Measurements from ENCODE around the gene CAMKK2.
A peak's percentile ranks its signal among the peaks of the same experiment; 100 is the strongest.
"Not testable (repeated sequence)": the region's sequence is repeated elsewhere in the genome, so short reads cannot be mapped to it uniquely, and the experiment has no call there.

Gene CAMKK2

DNA sequence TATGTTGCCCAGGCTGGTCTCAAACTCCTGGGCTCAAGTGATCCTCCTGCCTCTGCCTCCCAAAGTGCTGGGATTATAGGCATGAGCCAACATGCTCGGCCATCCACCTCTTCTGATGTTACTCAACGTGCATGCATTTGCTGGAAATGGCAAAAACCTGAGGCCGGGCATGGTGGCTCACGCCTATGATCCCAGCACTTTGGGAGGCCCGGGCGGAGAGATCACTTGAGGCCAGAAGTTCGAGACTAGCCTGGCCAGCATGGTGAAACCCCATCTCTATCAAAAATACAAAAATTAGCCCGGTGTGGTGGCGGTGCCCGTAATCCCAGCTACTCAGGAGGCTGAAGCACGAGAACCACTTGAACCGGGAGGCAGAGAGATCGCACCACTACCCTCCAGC, 1.9 kb upstream of the CAMKK2 start:
- H3K36me3 ChIP-seq (ENCODE audit: control insufficient read depth, insufficient read depth, low read length); H3K4me1 ChIP-seq (ENCODE audit: control insufficient read depth, insufficient read depth, low read length); H3K27ac ChIP-seq (ENCODE audit: low read depth, low read length); H3K9ac ChIP-seq (ENCODE audit: low read depth, low read length); H3K9me3 ChIP-seq (ENCODE audit: control insufficient read depth, insufficient read depth, low read length); H3K4me3 ChIP-seq (ENCODE audit: low read depth, low read length); H3K27me3 ChIP-seq (ENCODE audit: control insufficient read depth, insufficient read depth, low read length): not testable (repeated sequence)

DNA sequence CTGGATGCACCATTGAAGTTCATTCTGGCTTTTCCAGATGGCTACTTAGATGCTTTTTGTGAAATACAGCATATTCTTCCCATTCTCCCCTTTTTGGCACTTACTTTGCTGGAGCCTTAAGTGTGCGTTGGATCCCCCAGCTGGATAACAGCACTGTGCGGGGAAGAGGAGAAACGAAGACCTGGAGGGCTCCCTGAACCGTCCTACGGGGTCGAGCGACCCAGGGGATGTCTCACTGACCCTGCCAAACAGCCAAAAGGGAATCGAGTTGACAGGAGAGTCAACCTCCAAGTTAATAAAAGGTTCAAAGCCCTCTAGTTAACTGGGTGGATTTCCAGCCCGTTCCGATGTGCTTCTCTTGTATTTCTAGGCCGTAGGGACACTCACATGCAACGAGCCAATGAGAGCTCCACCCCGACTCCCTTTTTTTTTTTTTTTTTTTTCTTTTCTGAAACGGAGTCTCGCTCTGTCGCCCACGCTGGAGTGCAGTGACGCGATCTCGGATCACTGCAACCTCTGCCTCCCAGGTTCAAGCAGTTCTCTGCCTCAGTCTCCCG, 1.0 kb upstream of the CAMKK2 start:
- peak overlapping the region; percentile 81 for H3K4me3 ChIP-seq (ENCODE audit: low read depth, low read length)
- peak overlapping the region; percentile 83 for H3K27ac ChIP-seq (ENCODE audit: low read depth, low read length)
- peak overlapping the region; percentile 85 for H3K9ac ChIP-seq (ENCODE audit: low read depth, low read length)
- H3K27me3 ChIP-seq (ENCODE audit: control insufficient read depth, insufficient read depth, low read length): no peaks in the 10 kb centered on the region
- peaks cover 3% of the 10 kb centered on the region; the same call in 1 of the 2 replicates for H3K4me1 ChIP-seq (ENCODE audit: control insufficient read depth, insufficient read depth, low read length)
- no peaks in the 10 kb centered on the region for H3K9me3 ChIP-seq (ENCODE audit: control insufficient read depth, insufficient read depth, low read length)
- no peaks in the 10 kb centered on the region for H3K36me3 ChIP-seq (ENCODE audit: control insufficient read depth, insufficient read depth, low read length)

DNA sequence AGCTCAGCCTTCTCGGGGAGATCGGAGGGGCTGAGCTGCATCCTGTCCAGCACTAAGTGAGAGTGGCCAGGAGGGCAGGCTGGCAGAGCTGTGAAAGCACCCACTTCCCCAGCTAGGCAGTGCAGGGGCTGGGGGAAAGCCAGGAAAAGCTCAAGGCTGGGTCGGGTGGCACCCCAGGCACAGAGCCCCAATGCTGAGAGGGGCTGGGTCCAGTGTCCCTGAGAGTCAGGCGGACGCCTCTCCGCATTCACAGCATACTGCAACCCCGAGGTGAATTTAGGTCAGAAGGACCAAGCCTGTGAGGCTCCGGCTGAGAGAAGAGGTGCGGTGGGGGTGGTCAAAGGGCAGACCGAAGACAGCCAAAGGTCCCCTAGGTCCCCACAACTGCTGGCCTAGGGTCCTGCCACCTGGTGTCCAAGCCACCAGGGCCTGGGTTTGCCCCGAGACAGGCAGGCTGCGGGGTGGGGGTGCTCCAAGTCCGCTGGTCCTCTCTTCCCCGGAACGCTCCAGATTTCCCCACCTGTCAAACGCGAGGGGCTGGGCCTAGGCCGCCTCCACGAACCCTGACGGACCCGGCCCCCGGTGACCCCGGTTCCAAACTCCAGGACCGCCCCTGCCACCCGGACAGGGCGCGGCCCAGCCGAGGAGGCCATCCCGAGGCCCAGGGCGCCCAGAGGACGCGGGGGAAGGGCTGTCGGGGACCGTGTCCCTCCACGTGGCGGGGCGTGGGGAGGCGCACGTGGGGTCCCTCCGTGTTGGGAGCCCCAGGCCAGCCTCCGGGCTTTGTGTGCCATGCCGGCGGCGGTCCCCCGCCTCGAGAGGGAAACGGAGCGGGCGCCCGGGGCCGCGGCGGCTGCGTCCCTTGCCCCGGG, 527 bp downstream of the CAMKK2 start:
- Histone ChIP-seq H3K27ac (ENCODE audit: low read depth, low read length) (peak overlapping the region; percentile 72), H3K4me3 (ENCODE audit: low read depth, low read length) (peak overlapping the region; percentile 81), H3K9ac (ENCODE audit: low read depth, low read length) (peak overlapping the region; percentile 68), H3K4me1 (ENCODE audit: control insufficient read depth, insufficient read depth, low read length) (peaks cover 3% of the 10 kb centered on the region; the same call in 1 of the 2 replicates), H3K9me3 (ENCODE audit: control insufficient read depth, insufficient read depth, low read length) (no peaks in the 10 kb centered on the region), H3K27me3 (ENCODE audit: control insufficient read depth, insufficient read depth, low read length) (no peaks in the 10 kb centered on the region), H3K36me3 (ENCODE audit: control insufficient read depth, insufficient read depth, low read length) (0 out of 2 replicates have a peak, but pooled peaks cover 5% of the 10 kb centered on the region)

DNA sequence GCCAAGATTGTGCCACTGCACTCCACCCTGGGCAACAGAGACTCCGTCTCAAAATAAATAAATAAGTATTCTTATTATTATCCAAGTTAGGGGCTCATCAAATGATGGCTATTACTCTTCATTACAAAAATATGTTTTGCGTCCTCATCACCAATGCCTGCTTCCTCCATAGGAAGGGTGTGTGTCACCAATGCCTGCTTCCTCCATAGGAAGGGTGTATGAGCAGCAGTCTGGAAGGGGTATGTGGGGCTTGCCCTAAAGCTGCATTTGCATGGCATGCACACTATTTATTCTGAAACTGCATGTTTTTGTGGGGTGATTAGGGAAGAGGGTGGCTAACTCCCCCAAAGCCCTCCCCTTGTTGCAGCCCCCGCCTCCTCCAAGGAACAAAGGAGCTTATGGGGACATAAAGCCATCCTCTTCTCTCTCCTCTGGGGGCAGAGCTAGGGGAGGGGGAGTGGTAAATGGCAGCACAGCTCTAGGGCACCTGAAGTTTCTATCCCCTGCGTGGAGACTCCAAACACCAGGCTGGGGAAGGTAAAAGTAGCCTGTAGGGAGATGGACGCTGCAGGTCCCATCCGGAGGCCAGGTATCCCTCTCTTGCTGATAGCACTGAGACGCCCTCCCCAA, 1.3 kb downstream of the CAMKK2 start:
- Histone ChIP-seq H3K27me3 (ENCODE audit: control insufficient read depth, insufficient read depth, low read length) (no peaks in the 10 kb centered on the region), H3K9me3 (ENCODE audit: control insufficient read depth, insufficient read depth, low read length) (no peaks in the 10 kb centered on the region), H3K4me3 (ENCODE audit: low read depth, low read length) (peak overlapping the region; percentile 81), H3K27ac (ENCODE audit: low read depth, low read length) (no peak overlapping the region), H3K9ac (ENCODE audit: low read depth, low read length) (peak overlapping the region; percentile 68), H3K4me1 (ENCODE audit: control insufficient read depth, insufficient read depth, low read length) (peaks cover 3% of the 10 kb centered on the region; the same call in 1 of the 2 replicates), H3K36me3 (ENCODE audit: control insufficient read depth, insufficient read depth, low read length) (0 out of 2 replicates have a peak, but pooled peaks cover 5% of the 10 kb centered on the region)

DNA sequence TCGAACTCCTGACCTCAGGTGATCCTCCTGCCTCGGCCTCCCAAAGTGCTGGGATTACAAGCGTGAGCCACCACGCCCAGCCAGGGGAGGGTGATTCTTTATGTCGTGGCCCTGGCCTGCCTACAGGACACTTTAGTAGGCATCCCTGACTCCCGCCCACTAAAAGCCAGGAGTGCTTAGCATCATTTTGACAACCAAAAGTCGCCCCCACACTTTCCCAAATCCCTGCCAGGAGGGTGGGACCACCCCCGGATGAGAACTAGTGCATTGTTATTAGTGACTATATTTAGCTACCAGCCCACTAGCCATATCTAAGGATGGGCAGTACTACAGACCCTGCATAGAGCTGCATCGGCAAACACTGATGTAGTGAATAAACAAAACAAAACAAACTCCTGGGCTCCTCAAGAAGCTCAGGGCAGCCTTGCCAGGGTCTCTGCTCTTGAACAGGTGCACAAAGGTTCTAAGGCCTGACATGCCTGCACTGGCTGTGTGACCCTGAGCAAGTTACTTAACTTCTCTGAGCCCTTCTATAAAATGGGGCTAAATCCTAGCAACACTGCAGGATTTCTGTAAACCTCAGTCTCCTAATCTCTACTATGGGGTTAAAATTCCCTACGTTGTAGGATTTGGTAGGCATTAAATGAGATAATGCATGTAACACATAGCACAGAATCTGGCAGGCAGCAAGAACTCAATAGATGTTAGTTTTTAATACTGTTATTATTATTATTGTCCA, 2.2 kb downstream of the CAMKK2 start:
- Histone ChIP-seq H3K27me3 (ENCODE audit: control insufficient read depth, insufficient read depth, low read length) (no peaks in the 10 kb centered on the region), H3K4me1 (ENCODE audit: control insufficient read depth, insufficient read depth, low read length) (peaks cover 4% of the 10 kb centered on the region; the same call in 1 of the 2 replicates), H3K27ac (ENCODE audit: low read depth, low read length) (no peak overlapping the region), H3K9me3 (ENCODE audit: control insufficient read depth, insufficient read depth, low read length) (no peaks in the 10 kb centered on the region), H3K9ac (ENCODE audit: low read depth, low read length) (no peak overlapping the region), H3K36me3 (ENCODE audit: control insufficient read depth, insufficient read depth, low read length) (peaks cover 5% of the 10 kb centered on the region; the same call in 1 of the 2 replicates), H3K4me3 (ENCODE audit: low read depth, low read length) (no peak overlapping the region)

DNA sequence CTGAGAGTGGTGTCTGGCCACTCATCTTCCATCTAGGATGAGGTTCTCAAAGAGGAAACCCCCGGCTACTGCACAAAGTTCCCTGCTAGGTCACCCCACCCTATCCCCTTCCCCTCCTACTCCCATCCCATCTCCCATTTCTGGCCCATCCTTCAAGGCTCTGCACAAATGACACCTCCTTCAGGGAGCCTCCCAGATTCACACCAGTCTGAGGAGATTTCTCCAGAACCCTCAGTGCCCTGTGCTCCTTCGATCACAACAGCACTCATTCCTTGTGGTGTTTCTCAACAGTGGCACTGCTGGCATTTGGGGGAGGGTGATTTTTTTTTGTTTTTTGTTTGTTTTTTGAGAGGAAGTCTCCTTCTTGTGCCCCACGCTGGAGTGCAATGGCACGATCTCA, 2.9 kb downstream of the CAMKK2 start:
- no peak overlapping the region for H3K27ac ChIP-seq (ENCODE audit: low read depth, low read length)
- peaks cover 9% of the 10 kb centered on the region; the same call in 1 of the 2 replicates for H3K4me1 ChIP-seq (ENCODE audit: control insufficient read depth, insufficient read depth, low read length)
- H3K36me3 ChIP-seq (ENCODE audit: control insufficient read depth, insufficient read depth, low read length): peaks cover 5% of the 10 kb centered on the region; the same call in 1 of the 2 replicates
- no peaks in the 10 kb centered on the region for H3K27me3 ChIP-seq (ENCODE audit: control insufficient read depth, insufficient read depth, low read length)
- no peak overlapping the region for H3K9ac ChIP-seq (ENCODE audit: low read depth, low read length)
- H3K9me3 ChIP-seq (ENCODE audit: control insufficient read depth, insufficient read depth, low read length): no peaks in the 10 kb centered on the region
- no peak overlapping the region for H3K4me3 ChIP-seq (ENCODE audit: low read depth, low read length)

DNA sequence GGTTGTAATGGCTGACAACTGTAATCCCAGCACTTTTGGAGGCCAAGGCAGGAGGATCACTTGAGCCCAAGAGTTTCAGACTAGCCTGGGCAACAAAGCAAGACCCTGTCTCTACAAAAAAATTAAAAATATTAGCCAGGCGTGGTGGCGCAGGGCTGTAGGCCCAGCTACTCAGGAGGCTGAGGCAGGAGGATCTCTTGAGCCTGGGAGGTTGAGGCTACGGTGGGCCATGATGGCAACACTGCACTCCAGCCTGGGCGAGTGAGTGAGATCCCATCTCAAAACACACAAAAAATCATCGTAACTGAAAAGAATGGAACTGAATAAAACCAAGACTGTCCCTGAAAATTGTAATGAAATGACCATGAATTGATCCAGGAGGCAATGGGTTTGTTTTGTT, 6.1 kb downstream of the CAMKK2 start:
- Histone ChIP-seq H3K4me3 (ENCODE audit: low read depth, low read length) (no peak overlapping the region), H3K27me3 (ENCODE audit: control insufficient read depth, insufficient read depth, low read length) (no peaks in the 10 kb centered on the region), H3K4me1 (ENCODE audit: control insufficient read depth, insufficient read depth, low read length) (peaks cover 17% of the 10 kb centered on the region; the same call in 1 of the 2 replicates), H3K9me3 (ENCODE audit: control insufficient read depth, insufficient read depth, low read length) (no peaks in the 10 kb centered on the region), H3K9ac (ENCODE audit: low read depth, low read length) (no peak overlapping the region), H3K36me3 (ENCODE audit: control insufficient read depth, insufficient read depth, low read length) (peaks cover 5% of the 10 kb centered on the region; the same call in 1 of the 2 replicates), H3K27ac (ENCODE audit: low read depth, low read length) (no peak overlapping the region)

DNA sequence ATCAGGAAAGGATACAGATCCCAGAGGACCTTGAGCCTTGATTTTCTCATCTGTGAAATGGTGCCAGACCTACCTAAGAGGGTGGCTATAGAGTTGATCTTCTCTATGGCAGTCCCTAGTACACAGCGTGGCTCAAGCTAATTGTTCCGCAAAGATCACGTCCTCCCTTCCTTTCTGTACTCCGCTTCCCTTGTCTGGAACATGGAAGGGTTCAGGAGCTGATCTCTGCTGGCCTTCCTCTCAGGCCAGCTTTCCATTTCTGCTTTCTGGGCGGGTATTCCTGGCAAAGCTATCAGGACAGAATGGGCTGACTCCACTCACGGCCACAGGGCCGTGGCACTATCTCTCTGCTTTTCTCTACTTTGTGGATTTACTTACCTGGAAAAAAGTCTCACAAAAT, 6.5 kb downstream of the CAMKK2 start:
- Histone ChIP-seq H3K27me3 (ENCODE audit: control insufficient read depth, insufficient read depth, low read length) (no peaks in the 10 kb centered on the region), H3K4me3 (ENCODE audit: low read depth, low read length) (no peak overlapping the region), H3K9ac (ENCODE audit: low read depth, low read length) (no peak overlapping the region), H3K36me3 (ENCODE audit: control insufficient read depth, insufficient read depth, low read length) (peaks cover 5% of the 10 kb centered on the region; the same call in 1 of the 2 replicates), H3K9me3 (ENCODE audit: control insufficient read depth, insufficient read depth, low read length) (no peaks in the 10 kb centered on the region), H3K27ac (ENCODE audit: low read depth, low read length) (no peak overlapping the region), H3K4me1 (ENCODE audit: control insufficient read depth, insufficient read depth, low read length) (peaks cover 14% of the 10 kb centered on the region; the same call in 1 of the 2 replicates)

DNA sequence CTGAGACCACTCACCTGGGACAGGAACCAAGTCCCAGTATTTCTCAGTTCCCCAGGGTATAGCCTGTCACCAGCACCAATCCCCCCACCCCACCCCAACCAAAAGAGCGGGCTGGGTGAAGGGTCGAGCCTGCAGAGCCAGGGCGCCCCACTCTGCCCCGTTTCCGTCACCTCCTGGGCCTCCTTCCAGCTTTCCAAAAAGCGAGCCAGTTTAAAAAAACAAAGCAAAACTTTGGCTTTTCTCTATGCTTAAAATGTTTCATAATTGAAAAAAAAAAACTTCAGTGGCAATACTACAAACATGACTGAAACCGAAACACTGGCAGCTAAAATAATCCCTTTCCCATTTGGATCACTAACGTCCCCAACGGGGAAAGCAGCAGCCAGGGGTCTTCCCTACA, 7.5 kb downstream of the CAMKK2 start:
- H3K4me3 ChIP-seq (ENCODE audit: low read depth, low read length): no peak overlapping the region
- H3K36me3 ChIP-seq (ENCODE audit: control insufficient read depth, insufficient read depth, low read length): peaks cover 5% of the 10 kb centered on the region; the same call in 1 of the 2 replicates
- H3K27me3 ChIP-seq (ENCODE audit: control insufficient read depth, insufficient read depth, low read length): no peaks in the 10 kb centered on the region
- H3K4me1 ChIP-seq (ENCODE audit: control insufficient read depth, insufficient read depth, low read length): peaks cover 14% of the 10 kb centered on the region; the same call in 1 of the 2 replicates
- no peak overlapping the region for H3K27ac ChIP-seq (ENCODE audit: low read depth, low read length)
- no peak overlapping the region for H3K9ac ChIP-seq (ENCODE audit: low read depth, low read length)
- no peaks in the 10 kb centered on the region for H3K9me3 ChIP-seq (ENCODE audit: control insufficient read depth, insufficient read depth, low read length)

DNA sequence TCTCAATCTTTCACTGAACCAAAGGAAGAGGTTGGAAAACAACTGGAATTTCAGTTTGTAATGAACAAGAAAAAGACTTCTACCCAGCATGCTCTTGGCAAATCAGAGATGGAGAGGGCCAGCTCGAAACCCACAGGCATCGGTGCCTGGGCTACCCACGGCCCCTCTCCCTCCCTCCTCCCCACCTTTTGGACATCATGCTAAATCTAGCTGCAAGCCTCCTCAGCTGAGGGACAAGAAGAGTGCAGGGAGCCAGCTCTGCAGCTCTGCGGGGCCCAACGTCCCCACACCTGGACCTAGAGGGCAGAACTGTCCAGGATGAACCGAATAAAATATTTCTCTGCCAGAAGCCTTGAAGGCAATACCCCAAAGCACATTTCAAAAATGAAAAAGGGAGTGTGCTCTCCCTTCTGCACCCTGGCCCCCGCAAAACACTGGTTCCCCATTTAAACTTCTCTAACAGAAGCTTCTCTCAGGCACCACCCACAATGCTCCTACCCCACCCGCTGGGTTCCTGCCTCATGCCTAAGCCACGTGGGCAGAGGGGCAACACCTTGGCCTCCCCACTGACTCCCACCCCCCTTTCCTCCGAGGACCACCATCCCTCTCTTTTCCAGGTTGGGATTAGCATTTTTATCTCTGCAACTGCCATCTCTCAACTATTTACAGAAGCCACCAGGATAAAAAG, 8.2 kb downstream of the CAMKK2 start:
- Histone ChIP-seq H3K4me1 (ENCODE audit: control insufficient read depth, insufficient read depth, low read length) (peaks cover 14% of the 10 kb centered on the region; the same call in 1 of the 2 replicates), H3K27ac (ENCODE audit: low read depth, low read length) (peak overlapping the region; percentile 6), H3K4me3 (ENCODE audit: low read depth, low read length) (no peak overlapping the region)

More for the DNA sequence above, 8.2 kb downstream of the CAMKK2 start:
- H3K36me3 ChIP-seq (ENCODE audit: control insufficient read depth, insufficient read depth, low read length): peaks cover 5% of the 10 kb centered on the region; the same call in 1 of the 2 replicates
- no peaks in the 10 kb centered on the region for H3K9me3 ChIP-seq (ENCODE audit: control insufficient read depth, insufficient read depth, low read length)
- H3K27me3 ChIP-seq (ENCODE audit: control insufficient read depth, insufficient read depth, low read length): no peaks in the 10 kb centered on the region
- H3K9ac ChIP-seq (ENCODE audit: low read depth, low read length): 0 out of 2 replicates have a peak overlapping the region, but pooled peaks have one; percentile 24

Data from HUES48 (cell line).